PC-3 (cell line): ENCODE results near the gene HSF4.

Experiments
- EZH2 ChIP-seq: fragments of 300-600 bp; sonication (generic); IDR thresholded peaks from one replicate; pipeline ENCODE4 v1.6.1; 2017; ENCODE audit warnings: antibody characterized with exemption, mild to moderate bottlenecking, low read length; ENCODE audit not compliant: unreplicated experiment
- EZH2phosphoT487 ChIP-seq: fragments of 300-600 bp; sonication (generic); IDR thresholded peaks from 2 replicates; pipeline ENCODE4 v1.6.1; 2018; ENCODE audit warnings: mild to moderate bottlenecking, antibody characterized with exemption, low read length, borderline replicate concordance
- TF ChIP-seq, protein P1 (sequence below): fragments of 300-600 bp; sonication (generic); conservative IDR thresholded peaks from 2 replicates; pipeline ENCODE4 v1.5.1; 2017; ENCODE audit warnings: antibody characterized with exemption, low read depth, mild to moderate bottlenecking, low read length

DNA sequence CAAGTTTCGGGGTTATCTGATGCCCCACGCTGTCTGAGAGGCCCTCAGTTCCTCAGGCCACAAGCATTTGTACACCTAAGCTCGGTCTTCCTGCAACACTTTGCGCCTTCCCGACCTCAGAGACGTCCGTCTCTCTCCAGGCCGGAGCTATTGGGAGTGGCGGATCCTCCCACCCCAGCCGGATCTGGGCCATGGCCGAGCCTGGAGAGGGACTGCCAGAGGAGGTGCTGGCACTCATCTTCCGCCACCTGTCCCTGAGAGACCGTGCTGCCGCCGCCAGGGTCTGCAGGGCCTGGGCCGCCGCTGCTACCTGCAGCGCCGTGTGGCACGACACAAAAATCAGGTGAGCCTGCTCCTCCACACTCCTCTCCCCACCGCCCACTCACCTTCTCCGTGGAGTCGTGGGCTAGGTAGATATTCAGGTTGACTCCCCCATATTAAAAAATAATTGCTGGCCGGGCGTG, 2.9 kb upstream of the HSF4 start:
- TF ChIP-seq, protein P1, sequence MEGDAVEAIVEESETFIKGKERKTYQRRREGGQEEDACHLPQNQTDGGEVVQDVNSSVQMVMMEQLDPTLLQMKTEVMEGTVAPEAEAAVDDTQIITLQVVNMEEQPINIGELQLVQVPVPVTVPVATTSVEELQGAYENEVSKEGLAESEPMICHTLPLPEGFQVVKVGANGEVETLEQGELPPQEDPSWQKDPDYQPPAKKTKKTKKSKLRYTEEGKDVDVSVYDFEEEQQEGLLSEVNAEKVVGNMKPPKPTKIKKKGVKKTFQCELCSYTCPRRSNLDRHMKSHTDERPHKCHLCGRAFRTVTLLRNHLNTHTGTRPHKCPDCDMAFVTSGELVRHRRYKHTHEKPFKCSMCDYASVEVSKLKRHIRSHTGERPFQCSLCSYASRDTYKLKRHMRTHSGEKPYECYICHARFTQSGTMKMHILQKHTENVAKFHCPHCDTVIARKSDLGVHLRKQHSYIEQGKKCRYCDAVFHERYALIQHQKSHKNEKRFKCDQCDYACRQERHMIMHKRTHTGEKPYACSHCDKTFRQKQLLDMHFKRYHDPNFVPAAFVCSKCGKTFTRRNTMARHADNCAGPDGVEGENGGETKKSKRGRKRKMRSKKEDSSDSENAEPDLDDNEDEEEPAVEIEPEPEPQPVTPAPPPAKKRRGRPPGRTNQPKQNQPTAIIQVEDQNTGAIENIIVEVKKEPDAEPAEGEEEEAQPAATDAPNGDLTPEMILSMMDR: no peak
- TF ChIP-seq EZH2phosphoT487 (no peak), EZH2 (no peak)
